Fibroblast of skin of left quadriceps (primary cell): Measurements from ENCODE around the gene TM9SF2.
"Not testable (repeated sequence)": the region's sequence is repeated elsewhere in the genome, so short reads cannot be mapped to it uniquely, and the experiment has no call there.

Experiments
- DNase-seq, 2 experiments: peaks; one replicate each; pipeline ENCODE4 v3.0.0-alpha.2; 2013; ENCODE audit warnings: low read depth in 2 of 2

TM9SF2 gene

GRCh38 chr13:99536023-99536422 lies 34.8 kb downstream of the TM9SF2 start:
- no peak for DNase-seq

GRCh38 chr13:99540530-99540929 lies 39.3 kb downstream of the TM9SF2 start:
- no peak for DNase-seq

GRCh38 chr13:99542788-99543406 lies 41.6 kb downstream of the TM9SF2 start:
- no peak for DNase-seq

DNA sequence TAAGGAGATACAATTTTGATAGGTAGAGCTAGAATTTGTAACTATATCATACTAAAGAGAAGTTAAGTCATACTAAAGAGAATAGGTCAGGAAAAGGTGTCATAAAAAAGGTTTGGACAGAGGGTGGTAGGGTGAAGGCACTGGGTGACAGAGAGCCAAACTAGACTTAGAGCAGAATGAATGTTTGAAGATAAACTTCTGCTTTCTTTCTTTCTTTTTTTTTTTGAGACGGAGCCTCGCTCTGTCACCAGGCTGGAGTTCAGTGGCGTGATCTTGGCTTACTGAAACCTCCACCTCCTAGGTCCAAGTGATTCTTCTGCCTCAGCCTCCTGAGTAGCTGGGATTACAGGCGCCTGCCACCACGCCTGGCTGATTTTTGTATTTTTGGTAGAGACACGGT lies 44.1 kb downstream of the TM9SF2 start:
- no peak for DNase-seq

DNA sequence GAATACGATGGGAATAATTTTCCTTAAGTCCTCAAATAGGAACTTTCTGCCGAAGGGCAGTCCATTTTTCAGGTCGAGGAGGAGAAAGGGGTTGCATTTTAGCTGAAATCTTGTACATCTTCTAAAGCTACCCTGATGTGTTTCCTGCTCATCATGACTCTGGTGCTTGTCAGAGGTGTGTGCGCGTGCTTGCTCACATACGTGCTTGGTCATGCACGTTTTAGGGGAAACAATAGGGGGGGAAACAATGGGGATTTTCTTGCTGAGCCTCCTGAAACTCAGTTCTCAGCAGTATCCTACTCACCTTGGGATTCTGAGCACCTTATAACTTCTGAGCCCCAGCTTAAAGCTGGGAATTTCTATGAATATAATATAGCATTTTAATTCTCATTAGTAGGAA lies 44.7 kb downstream of the TM9SF2 start:
- DNase-seq, result no peak

GRCh38 chr13:99546878-99547277 lies 45.6 kb downstream of the TM9SF2 start:
- no peak for DNase-seq

DNA sequence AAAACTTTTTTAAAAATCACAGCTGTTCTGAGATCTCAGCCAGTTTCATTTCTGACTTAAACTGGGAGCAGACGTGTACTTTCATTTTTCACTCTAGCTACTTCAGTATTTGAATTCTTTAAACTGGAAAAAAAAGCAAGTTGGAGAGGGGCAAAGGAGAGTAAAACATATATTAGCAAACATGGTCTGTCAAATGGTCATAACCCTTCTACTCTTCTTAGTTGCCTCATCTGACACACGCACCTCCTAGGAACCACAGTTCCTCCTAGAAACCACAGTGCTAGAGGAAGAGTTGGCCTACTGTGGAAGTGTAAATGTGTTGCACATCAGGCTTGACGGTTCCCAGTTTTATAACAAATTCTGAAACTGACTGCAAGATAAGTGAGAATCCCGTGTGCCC lies 47.2 kb downstream of the TM9SF2 start:
- DNase-seq, result no peak

GRCh38 chr13:99553033-99553432 lies 51.8 kb downstream of the TM9SF2 start:
- no peak for DNase-seq

- no peak for DNase-seq
Measured at GRCh38 chr13:99555149-99555548, 53.9 kb downstream of the TM9SF2 start.

GRCh38 chr13:99556867-99557443 lies 55.7 kb downstream of the TM9SF2 start:
- DNase-seq, result no peak

DNA sequence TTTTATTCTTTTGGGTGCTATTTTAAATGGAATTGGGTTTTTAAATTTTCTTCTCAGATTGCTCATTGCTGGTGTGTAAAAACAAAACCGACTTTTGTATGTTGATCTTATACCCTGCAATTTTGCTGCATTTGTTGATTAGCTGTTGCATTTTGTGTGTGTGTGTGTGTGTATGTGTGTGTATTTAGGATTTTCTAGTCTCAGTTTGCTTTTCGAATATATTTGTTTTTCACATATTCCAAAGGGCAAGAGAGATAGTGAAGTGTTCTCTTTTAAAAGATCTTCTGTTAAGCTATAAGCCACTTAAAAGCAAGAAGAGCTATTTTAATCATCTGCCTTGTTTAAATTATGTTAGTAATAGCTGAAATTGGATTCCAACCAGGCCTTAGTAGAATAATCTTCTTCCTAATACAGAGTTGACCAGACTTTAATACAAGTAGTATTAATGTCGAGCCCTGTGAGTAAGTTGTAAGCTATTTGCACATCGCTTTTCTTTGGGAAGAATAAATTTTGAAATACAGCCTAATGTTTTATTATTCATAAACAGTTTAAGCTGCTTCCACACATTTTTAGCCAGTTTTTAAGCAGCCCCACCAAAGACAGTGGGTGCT lies 57.4 kb downstream of the TM9SF2 start:
- DNase-seq, result no peak

GRCh38 chr13:99559560-99559959 lies 58.3 kb downstream of the TM9SF2 start:
- DNase-seq, result no peak

DNA sequence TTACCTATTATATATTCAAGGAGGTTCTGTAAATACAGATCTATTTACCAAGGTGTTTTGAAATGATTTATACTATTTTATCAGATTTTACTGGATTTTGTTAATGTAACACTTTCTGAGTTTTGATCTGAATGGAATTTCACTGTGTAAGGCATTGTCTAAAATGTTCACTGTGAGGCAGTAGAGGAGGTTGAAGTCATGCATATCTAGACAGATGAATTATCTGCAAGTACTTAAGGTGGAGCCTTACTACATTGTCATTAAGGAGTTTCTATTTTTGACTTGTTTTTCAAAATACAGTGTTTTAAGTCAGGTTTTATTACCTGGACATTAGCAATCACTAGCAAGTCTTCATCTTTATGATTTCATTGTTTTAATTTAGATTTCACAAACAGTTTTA lies 62.1 kb downstream of the TM9SF2 start:
- DNase-seq, result no peak

DNA sequence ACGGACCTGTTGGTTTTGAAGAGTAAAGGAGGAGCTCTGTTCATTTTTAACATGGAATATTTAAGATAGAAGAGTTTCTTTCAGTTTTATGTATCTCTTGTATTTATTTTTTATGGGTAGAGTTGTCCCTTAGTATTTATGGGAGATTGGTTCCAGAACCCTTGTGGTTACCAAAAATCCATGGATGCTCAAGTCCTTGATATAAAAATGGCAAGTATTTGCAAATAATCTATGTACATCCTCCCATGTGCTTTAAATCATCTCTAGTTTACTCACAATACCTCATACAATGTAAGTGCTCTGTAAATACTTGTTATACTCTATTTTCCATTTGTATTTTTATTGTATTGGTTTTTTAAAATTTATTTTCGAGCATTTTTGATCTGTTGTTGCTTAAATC lies 63.1 kb downstream of the TM9SF2 start:
- DNase-seq, result no peak

GRCh38 chr13:99565478-99566124 lies 64.3 kb downstream of the TM9SF2 start:
- no peak for DNase-seq

DNA sequence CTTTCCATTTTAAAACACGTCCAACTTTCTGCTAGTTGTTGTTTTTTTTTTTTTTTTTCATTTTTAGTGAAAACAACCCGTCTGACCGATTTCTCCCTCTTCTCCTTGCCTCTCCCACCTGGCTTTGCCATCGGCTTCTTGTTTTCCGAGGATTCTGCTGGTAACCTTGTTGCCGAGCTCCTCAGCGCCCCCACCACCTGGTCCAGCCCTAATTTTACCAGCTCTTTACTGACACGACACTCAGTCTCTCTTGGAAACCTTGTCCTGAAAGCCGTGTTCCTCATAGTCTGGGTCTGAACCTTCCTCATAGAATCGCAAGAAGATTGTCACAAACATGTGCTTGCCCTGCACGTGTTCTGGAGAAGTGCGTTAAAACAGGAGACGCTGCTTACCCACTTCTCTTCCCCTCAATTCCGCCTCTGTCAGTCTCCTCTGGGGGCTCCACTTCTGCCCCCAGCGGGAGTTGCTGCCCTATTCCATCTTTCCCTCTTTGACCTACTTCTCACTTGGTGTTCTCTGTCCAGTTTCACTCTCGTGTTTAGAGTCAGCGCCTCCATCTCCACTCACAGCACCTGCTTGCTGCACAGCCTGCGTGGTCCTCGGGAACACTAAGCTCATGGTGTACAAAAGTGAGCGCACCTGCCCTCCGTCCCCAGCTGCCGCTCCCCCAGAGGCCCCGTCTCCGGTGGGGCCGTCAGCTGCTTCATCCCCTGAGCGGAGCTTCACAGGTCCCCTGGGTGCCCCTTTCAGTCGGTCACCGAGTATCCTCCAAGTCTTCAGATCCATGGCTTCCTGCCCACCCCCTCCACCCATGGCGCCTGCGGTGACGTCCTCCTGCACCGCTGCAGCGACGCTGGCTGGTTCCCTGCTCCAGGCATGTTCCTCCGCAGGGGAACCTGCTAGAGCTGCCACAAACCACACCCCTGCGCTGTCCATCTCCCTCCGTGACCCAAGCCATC lies 65.1 kb downstream of the TM9SF2 start:
- DNase-seq, result no peak

GRCh38 chr13:99568901-99569300 lies 67.6 kb downstream of the TM9SF2 start:
- DNase-seq, result not testable (repeated sequence)

DNA sequence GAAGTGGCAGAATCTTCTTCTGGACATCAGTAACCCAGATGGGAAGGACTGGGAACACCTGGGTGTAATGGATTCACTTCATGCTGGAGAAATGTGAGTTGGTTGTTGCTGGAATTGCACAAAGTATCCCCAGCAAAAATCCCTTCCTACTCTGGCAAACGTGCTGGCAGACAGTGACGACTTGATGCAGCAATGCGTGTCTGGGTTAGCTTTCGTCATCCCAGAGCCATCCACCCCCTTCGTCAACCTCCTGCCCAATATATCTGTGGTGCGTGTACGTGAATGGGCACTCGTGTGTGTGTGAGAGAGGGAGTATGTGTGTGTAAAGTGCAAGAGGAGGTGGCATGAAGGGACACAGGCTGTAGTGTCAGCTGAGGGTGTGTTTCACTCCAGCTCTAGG lies 70.9 kb downstream of the TM9SF2 start:
- no peak for DNase-seq

- no peak for DNase-seq
Measured at GRCh38 chr13:99572921-99573320, 71.6 kb downstream of the TM9SF2 start.

GRCh38 chr13:99575376-99576120 lies 74.3 kb downstream of the TM9SF2 start:
- no peak for DNase-seq
